Gastrocnemius medialis (tissue), 4 donors: ENCODE results near the gene CTDSPL. TPM values are rescaled to one million over a fixed set of nuclear protein-coding genes. Genes with fewer than 3 reads are reported as not detected.
A peak's percentile ranks its signal among the peaks of the same experiment; 100 is the strongest.
"Not testable (repeated sequence)": the region's sequence is repeated elsewhere in the genome, so short reads cannot be mapped to it uniquely, and the experiment has no call there.

Source experiments
- ATAC-seq, 2 donors: fragments of 150-250 bp; one replicate each; pipeline ENCODE4 v1.9.1; 2016
- DNase-seq, 2 donors: peaks; one replicate each; pipeline ENCODE4 v3.0.0-alpha.2; 2019
- H3K27ac ChIP-seq, 4 donors: fragments of 200-600 bp; sonication (generic); 1 replicate in 1 of 4; 2 replicates in 3 of 4; pipeline ENCODE4 v1.5.1; 2016 to 2018; ENCODE audit warnings: mild to moderate bottlenecking in 2 of 4, moderate library complexity in 1 of 4
- H3K27me3 ChIP-seq, 3 donors: fragments of 200-600 bp; sonication (generic) in 2 of 3; 1 replicate in 1 of 3; 2 replicates in 2 of 3; pipeline versions ENCODE4 v1.5.1 to v1.6.0; 2016 to 2019; ENCODE audit warnings: mild to moderate bottlenecking in 1 of 3, moderate library complexity in 1 of 3
- H3K36me3 ChIP-seq, 2 donors: fragments of 200-600 bp; sonication (generic) in 1 of 2; one replicate each; pipeline ENCODE4 v1.5.1; 2017 to 2018
- H3K4me1 ChIP-seq, 2 donors: fragments of 200-600 bp; sonication (generic) in 1 of 2; one replicate each; pipeline ENCODE4 v1.5.1; 2016 to 2017; ENCODE audit warnings: mild to moderate bottlenecking in 2 of 2
- H3K4me3 ChIP-seq, 4 donors: fragments of 200-600 bp; sonication (generic) in 3 of 4; 1 replicate in 1 of 4; 2 replicates in 3 of 4; pipeline ENCODE4 v1.5.1; 2016 to 2019; ENCODE audit warnings: mild to moderate bottlenecking in 2 of 4
- H3K9me3 ChIP-seq, 3 donors: fragments of 200-600 bp; sonication (generic) in 2 of 3; 1 replicate in 1 of 3; 2 replicates in 2 of 3; pipeline ENCODE4 v1.5.1; 2016 to 2019
- POLR2A ChIP-seq, 2 donors: fragments of 450-650 bp; IDR thresholded peaks; one replicate each; pipeline ENCODE4 v1.6.1; 2017; ENCODE audit warnings: antibody characterized with exemption in 2 of 2, mild to moderate bottlenecking in 2 of 2, moderate library complexity in 2 of 2
- in situ Hi-C, 4 donors: fragments of 200-750 bp; cut with MboI; loops; one replicate each; pipeline versions ENCODE4 v1.15.0 to v1.8.0; 2017; ENCODE audit warnings: low sequenced_read_pairs in 4 of 4
- intact Hi-C: fragments of 100-400 bp; cut with DNase I; formaldehyde crosslinking; loops from one replicate; pipeline ENCODE4 v1.15.1; 2023; ENCODE audit warnings: low total_unique reads
- total RNA-seq, 4 donors: library from RNA; depleted of rRNA; stranded (reverse); fragments of >200 nt; gene quantifications; one replicate each; pipeline versions ENCODE4 v1.1.0 to v1.2.3, GENCODE V29; 2016
- TF ChIP-seq, protein P1 (sequence below), 5 experiments: fragments of 450-650 bp in 3 of 5; fragments of 200-600 bp in 2 of 5; sonication (generic) in 2 of 5; IDR thresholded peaks in 4 of 5; conservative IDR thresholded peaks in 1 of 5; 1 replicate in 4 of 5; 2 replicates in 1 of 5; pipeline ENCODE4 v1.5.1; 2016 to 2019; ENCODE audit warnings: antibody characterized with exemption in 5 of 5, mild to moderate bottlenecking in 3 of 5, moderate library complexity in 3 of 5

The CTDSPL gene, protein sequence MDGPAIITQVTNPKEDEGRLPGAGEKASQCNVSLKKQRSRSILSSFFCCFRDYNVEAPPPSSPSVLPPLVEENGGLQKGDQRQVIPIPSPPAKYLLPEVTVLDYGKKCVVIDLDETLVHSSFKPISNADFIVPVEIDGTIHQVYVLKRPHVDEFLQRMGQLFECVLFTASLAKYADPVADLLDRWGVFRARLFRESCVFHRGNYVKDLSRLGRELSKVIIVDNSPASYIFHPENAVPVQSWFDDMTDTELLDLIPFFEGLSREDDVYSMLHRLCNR
- total RNA-seq, result 10 to 100 TPM; 12.1 to 23.1 (median 14.6) TPM

DNA sequence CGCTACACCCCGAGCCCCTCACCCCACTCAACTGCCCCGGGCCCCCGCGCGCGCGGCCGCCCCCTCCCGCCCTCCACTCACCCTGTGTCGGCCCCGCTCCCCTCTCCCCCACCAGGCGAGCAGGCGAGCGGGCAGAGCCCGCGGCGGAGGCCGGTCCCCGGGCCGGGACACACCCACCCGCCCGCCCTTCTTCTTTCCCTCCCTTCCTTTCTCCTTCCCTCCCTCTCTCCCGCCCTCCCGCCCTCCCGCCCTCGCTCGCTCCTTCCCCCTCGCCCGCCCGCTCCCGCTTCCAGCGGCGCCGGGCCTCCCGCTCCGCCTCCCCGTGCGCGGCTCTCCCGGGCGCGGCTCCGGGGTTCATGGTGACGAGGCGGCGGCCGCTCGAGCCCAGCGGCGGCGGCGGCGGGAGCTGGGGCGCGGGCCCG, at the start of gene CTDSPL:
CTDSPL (plus strand) TSS at position 261 of the 422 bp plus-strand sequence. CDS start 320 bp downstream, outside the sequence.
- H3K4me3 ChIP-seq, result peak within 1 kb of the TSS; percentile 58 to 71 (median 64)
- no peaks in the 10 kb centered on the region for H3K9me3 ChIP-seq
- no peaks in the 10 kb centered on the region for H3K27me3 ChIP-seq
- H3K36me3 ChIP-seq, result no peaks in the 10 kb centered on the region
- ATAC-seq, result peak in 1 of 2 donors; percentile 5
- in situ Hi-C loops, result no loop called here
- intact Hi-C loops, result no loop called here
- no peak for DNase-seq
- no peak for TF ChIP-seq POLR2A (IDR thresholded peaks at IDR 0.05)
- TF ChIP-seq, protein P1, sequence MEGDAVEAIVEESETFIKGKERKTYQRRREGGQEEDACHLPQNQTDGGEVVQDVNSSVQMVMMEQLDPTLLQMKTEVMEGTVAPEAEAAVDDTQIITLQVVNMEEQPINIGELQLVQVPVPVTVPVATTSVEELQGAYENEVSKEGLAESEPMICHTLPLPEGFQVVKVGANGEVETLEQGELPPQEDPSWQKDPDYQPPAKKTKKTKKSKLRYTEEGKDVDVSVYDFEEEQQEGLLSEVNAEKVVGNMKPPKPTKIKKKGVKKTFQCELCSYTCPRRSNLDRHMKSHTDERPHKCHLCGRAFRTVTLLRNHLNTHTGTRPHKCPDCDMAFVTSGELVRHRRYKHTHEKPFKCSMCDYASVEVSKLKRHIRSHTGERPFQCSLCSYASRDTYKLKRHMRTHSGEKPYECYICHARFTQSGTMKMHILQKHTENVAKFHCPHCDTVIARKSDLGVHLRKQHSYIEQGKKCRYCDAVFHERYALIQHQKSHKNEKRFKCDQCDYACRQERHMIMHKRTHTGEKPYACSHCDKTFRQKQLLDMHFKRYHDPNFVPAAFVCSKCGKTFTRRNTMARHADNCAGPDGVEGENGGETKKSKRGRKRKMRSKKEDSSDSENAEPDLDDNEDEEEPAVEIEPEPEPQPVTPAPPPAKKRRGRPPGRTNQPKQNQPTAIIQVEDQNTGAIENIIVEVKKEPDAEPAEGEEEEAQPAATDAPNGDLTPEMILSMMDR (IDR thresholded peaks at IDR 0.05 in 4 of 5, conservative IDR thresholded peaks at IDR 0.05 in 1 of 5), result no peak
- peak within 1 kb of the TSS; percentile 74 to 82 (median 76) for H3K27ac ChIP-seq
- peaks cover 15 to 19% of the 10 kb centered on the region in 2 donors for H3K4me1 ChIP-seq

DNA sequence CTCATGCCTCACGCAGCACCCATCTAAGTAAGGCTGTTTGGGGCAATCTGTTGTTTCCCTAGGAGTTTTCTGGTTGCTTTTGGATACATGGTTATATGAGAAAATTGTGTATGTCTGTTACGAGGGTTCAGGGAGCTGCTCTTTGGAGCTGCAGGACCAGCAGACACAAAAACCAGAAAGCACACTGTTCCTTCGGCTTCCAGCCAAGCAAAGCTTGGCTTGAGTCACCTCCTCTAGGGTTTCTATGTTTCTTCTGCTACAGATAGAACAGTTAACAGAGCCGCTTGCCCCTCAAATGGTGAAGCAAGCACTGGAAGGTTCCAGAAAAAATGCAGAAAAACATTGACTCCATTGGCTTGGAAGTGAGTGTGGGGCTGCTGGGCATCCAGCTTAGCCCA, 49.2 kb upstream of the CTDSPL start:
- no peaks in the 10 kb centered on the region for H3K4me1 ChIP-seq
- no peaks in the 10 kb centered on the region for H3K9me3 ChIP-seq
- no peaks in the 10 kb centered on the region for H3K36me3 ChIP-seq
- no peak overlapping the region for H3K27ac ChIP-seq
- intact Hi-C loops (no loop called here), in situ Hi-C loops (no loop called here)
- peak in 1 of 2 donors; percentile 16 for ATAC-seq
- H3K4me3 ChIP-seq, result no peak overlapping the region
- no peak for DNase-seq
- TF ChIP-seq, protein P1 (IDR thresholded peaks at IDR 0.05 in 4 of 5, conservative IDR thresholded peaks at IDR 0.05 in 1 of 5), result no peak
- no peak for TF ChIP-seq POLR2A (IDR thresholded peaks at IDR 0.05)
- no peaks in the 10 kb centered on the region for H3K27me3 ChIP-seq

DNA sequence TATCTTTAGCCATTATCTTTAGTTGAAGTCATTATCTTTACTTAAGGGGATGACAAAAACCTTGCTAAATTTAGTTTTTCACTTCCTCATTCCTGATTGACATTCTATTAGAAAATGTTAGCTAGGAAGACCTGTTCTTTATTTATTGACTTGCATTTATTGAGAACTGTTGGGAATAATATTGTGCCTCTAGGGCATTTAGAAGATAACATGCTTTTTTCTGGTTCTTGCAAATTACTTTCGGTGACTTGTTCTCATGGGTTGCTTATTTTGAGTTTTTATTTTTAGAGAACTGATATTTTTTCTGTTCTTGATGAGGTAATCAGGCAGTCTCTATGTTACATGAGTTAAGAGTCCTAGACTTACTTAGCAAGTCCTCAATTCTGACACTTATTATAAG, 48.3 kb upstream of the CTDSPL start:
- H3K36me3 ChIP-seq, result no peaks in the 10 kb centered on the region
- DNase-seq (no peak), ATAC-seq (no peak)
- no peak overlapping the region for H3K27ac ChIP-seq
- intact Hi-C loops (no loop called here), in situ Hi-C loops (no loop called here)
- no peaks in the 10 kb centered on the region for H3K9me3 ChIP-seq
- no peak overlapping the region for H3K4me3 ChIP-seq
- no peaks in the 10 kb centered on the region for H3K27me3 ChIP-seq
- no peaks in the 10 kb centered on the region for H3K4me1 ChIP-seq
- TF ChIP-seq POLR2A (IDR thresholded peaks at IDR 0.05), result no peak
- TF ChIP-seq, protein P1 (IDR thresholded peaks at IDR 0.05 in 4 of 5, conservative IDR thresholded peaks at IDR 0.05 in 1 of 5), result no peak

DNA sequence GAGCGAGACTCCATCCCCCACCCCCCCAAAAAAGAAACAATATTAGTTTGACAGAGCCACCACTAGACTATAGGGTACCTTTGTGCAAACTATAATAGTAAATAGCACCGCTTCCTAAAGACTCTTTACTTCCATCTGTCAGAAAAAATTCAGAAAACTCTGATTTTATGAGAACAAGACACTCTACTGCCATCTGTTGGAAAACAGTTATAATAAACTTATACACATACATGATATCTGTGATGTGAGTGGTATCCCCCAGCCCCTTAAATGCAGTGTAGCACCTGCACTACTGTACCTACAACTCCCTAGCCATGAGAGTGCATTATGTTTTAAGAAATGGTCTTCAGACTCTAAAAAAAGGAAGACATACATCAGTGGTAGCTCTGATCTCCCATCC, 47.1 kb upstream of the CTDSPL start:
- Histone ChIP-seq H3K27ac (no peak overlapping the region), H3K27me3 (no peaks in the 10 kb centered on the region), H3K4me3 (no peak overlapping the region), H3K36me3 (no peaks in the 10 kb centered on the region), H3K9me3 (no peaks in the 10 kb centered on the region), H3K4me1 (no peaks in the 10 kb centered on the region)
- intact Hi-C loops (no loop called here), in situ Hi-C loops (no loop called here)
- TF ChIP-seq POLR2A (IDR thresholded peaks at IDR 0.05), result no peak
- TF ChIP-seq, protein P1 (IDR thresholded peaks at IDR 0.05 in 4 of 5, conservative IDR thresholded peaks at IDR 0.05 in 1 of 5), result no peak
- ATAC-seq, result no peak
- no peak for DNase-seq

DNA sequence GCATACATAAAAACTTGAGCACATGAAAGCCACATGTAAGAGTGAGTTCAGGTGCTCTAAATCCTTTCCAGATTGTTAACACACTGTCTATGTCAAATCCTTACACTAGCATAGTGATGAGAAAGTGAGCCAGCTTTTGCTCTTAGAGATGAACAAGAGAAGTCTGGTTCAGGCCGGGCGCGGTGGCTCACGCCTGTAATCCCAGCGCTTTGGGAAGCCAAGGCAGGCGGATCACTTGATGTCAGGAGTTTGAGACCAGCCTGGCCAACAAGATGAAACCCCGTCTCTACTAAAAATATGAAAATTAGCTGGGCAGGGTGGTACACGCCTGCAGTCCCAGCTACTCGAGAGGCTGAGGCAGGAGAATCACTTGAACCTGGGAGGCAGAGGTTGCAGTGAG, 46.5 kb upstream of the CTDSPL start:
- H3K27me3 ChIP-seq, H3K4me3 ChIP-seq, H3K4me1 ChIP-seq, H3K27ac ChIP-seq, DNase-seq, in situ Hi-C loops, H3K36me3 ChIP-seq, ATAC-seq, intact Hi-C loops, H3K9me3 ChIP-seq: not testable (repeated sequence)
